Measurements from ENCODE around the gene CLPX. TPM values are rescaled to one million over a fixed set of nuclear protein-coding genes. Genes with fewer than 3 reads are reported as not detected.

The CLPX gene
- total and polyA plus RNA-seq, 9 of the 15 experiments (the other 6 are each of a cell fraction or from before 2014, with no cell fraction given) = 11.2 to 83.3 (median 51.3) TPM

- TF ChIP-seq ZNF239 (CRISPR knock-in tag; IDR thresholded peaks at IDR 0.05) = no peak
- TF ChIP-seq GMEB1 (CRISPR knock-in tag; IDR thresholded peaks at IDR 0.05) = peak; percentile 74
- TF ChIP-seq MYC (IDR thresholded peaks at IDR 0.05; ENCODE audit: low read depth, low read length) = peak; percentile 63
- TF ChIP-seq MYC (CRISPR knock-in tag; IDR thresholded peaks at IDR 0.05; ENCODE audit: borderline replicate concordance, low read depth) = no peak; the same call in 1 of the 2 replicates
- peak; percentile 94 for TF ChIP-seq ELF1 (tag; IDR thresholded peaks at IDR 0.05)
- peak; percentile 87; the same call in 1 of the 2 replicates for TF ChIP-seq MTA3 (IDR thresholded peaks at IDR 0.05; ENCODE audit: borderline replicate concordance)
- TF ChIP-seq ZNF41 (CRISPR knock-in tag; conservative IDR thresholded peaks at IDR 0.05) = 0 out of 2 replicates have a peak, but pooled peaks have one; percentile 26
- no peak for TF ChIP-seq MXI1 (IDR thresholded peaks at IDR 0.05; ENCODE audit: low read depth, low read length)
- TF ChIP-seq HNRNPK (IDR thresholded peaks at IDR 0.05; ENCODE audit: low read depth, low read length, poor library complexity, severe bottlenecking) = peak; percentile 47
- TF ChIP-seq, protein P1, sequence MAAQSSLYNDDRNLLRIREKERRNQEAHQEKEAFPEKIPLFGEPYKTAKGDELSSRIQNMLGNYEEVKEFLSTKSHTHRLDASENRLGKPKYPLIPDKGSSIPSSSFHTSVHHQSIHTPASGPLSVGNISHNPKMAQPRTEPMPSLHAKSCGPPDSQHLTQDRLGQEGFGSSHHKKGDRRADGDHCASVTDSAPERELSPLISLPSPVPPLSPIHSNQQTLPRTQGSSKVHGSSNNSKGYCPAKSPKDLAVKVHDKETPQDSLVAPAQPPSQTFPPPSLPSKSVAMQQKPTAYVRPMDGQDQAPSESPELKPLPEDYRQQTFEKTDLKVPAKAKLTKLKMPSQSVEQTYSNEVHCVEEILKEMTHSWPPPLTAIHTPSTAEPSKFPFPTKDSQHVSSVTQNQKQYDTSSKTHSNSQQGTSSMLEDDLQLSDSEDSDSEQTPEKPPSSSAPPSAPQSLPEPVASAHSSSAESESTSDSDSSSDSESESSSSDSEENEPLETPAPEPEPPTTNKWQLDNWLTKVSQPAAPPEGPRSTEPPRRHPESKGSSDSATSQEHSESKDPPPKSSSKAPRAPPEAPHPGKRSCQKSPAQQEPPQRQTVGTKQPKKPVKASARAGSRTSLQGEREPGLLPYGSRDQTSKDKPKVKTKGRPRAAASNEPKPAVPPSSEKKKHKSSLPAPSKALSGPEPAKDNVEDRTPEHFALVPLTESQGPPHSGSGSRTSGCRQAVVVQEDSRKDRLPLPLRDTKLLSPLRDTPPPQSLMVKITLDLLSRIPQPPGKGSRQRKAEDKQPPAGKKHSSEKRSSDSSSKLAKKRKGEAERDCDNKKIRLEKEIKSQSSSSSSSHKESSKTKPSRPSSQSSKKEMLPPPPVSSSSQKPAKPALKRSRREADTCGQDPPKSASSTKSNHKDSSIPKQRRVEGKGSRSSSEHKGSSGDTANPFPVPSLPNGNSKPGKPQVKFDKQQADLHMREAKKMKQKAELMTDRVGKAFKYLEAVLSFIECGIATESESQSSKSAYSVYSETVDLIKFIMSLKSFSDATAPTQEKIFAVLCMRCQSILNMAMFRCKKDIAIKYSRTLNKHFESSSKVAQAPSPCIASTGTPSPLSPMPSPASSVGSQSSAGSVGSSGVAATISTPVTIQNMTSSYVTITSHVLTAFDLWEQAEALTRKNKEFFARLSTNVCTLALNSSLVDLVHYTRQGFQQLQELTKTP (IDR thresholded peaks at IDR 0.05; ENCODE audit: low read depth in 1 of 2, partially characterized antibody in 2 of 2) = peak in 1 of 2 experiments; percentile 87
- 0 out of 2 replicates have a peak, but pooled peaks have one; percentile 75 for TF ChIP-seq AFF4 (CRISPR knock-in tag; IDR thresholded peaks at IDR 0.05)
- TF ChIP-seq PRPF4 (IDR thresholded peaks at IDR 0.05; ENCODE audit: insufficient read depth, low read depth, low read length, poor library complexity, severe bottlenecking) = no peak
- peak; percentile 76 for TF ChIP-seq ATF7 (IDR thresholded peaks at IDR 0.05)
Measured at GRCh38 chr15:65184868-65185717, at the start of gene CLPX (continued).

Data from K562 (cell line).